OCI-LY1 (cell line): ENCODE results near the gene SH3D19.
A peak's percentile ranks its signal among the peaks of the same experiment; 100 is the strongest.

Source experiments
- H2AFZ ChIP-seq: fragments of 200-600 bp; sonication (generic), shearing (Covaris generic); 2 replicates; pipeline ENCODE4 v1.6.0; 2014; ENCODE audit warnings: antibody characterized with exemption, mild to moderate bottlenecking, low read length
- H3F3A ChIP-seq: fragments of 200-600 bp; sonication (generic), shearing (Covaris generic); 2 replicates; pipeline ENCODE4 v1.6.0; 2014; ENCODE audit warnings: mild to moderate bottlenecking, antibody characterized with exemption, low read length, moderate library complexity; ENCODE audit not compliant: insufficient read depth
- H3K27ac ChIP-seq: fragments of 200-600 bp; sonication (generic); 2 replicates; pipeline ENCODE4 v1.5.1; 2014; ENCODE audit warnings: low read length, mixed run types, mild to moderate bottlenecking, low read depth; ENCODE audit not compliant: poor library complexity, severe bottlenecking
- H3K27me3 ChIP-seq: fragments of 200-600 bp; sonication (generic); 2 replicates; pipeline ENCODE4 v1.6.0; 2014; ENCODE audit warnings: antibody characterized with exemption, mild to moderate bottlenecking, low read length, moderate library complexity; ENCODE audit not compliant: insufficient read depth
- H3K36me3 ChIP-seq: fragments of 200-600 bp; sonication (generic); 2 replicates; pipeline ENCODE4 v1.6.1; 2014; ENCODE audit warnings: mild to moderate bottlenecking, antibody characterized with exemption, low read length, moderate library complexity, mixed read lengths; ENCODE audit not compliant: insufficient read depth
- H3K4me1 ChIP-seq: fragments of 200-600 bp; sonication (generic); 2 replicates; pipeline ENCODE4 v1.5.1; 2014; ENCODE audit warnings: mild to moderate bottlenecking, low read length, moderate library complexity; ENCODE audit not compliant: insufficient read depth, severe bottlenecking
- H3K4me2 ChIP-seq: fragments of 200-600 bp; sonication (generic), shearing (Covaris generic); 2 replicates; pipeline ENCODE4 v1.6.1; 2014; ENCODE audit warnings: low read length
- H3K4me3 ChIP-seq: fragments of 200-600 bp; sonication (generic); 2 replicates; pipeline ENCODE4 v1.5.1; 2014; ENCODE audit warnings: low read length, low read depth, mild to moderate bottlenecking, mixed read lengths; ENCODE audit not compliant: poor library complexity, severe bottlenecking
- H3K79me2 ChIP-seq: fragments of 200-600 bp; shearing (Covaris generic); 2 replicates; pipeline ENCODE4 v1.6.1; 2016; ENCODE audit warnings: mixed run types, low read length, mixed read lengths; ENCODE audit not compliant: insufficient read depth
- H3K9ac ChIP-seq: fragments of 200-600 bp; sonication (generic), shearing (Covaris generic); 2 replicates; pipeline ENCODE4 v1.6.1; 2014; ENCODE audit warnings: mild to moderate bottlenecking, low read length, mixed read lengths
- H3K9me2 ChIP-seq: fragments of 200-600 bp; sonication (generic), shearing (Covaris generic); 2 replicates; pipeline ENCODE4 v1.6.1; 2014; ENCODE audit warnings: low read depth, mild to moderate bottlenecking, low read length, mixed read lengths
- H3K9me3 ChIP-seq: fragments of 200-600 bp; shearing (Covaris generic); 2 replicates; pipeline ENCODE4 v1.6.1; 2014; ENCODE audit warnings: low read length, mixed read lengths
- H4K20me1 ChIP-seq: fragments of 200-600 bp; sonication (generic), shearing (Covaris generic); 2 replicates; pipeline ENCODE4 v1.6.0; 2016; ENCODE audit warnings: mild to moderate bottlenecking, low read length; ENCODE audit not compliant: insufficient read depth
- CTCF ChIP-seq: fragments of 200-600 bp; sonication (generic), shearing (Covaris generic); IDR thresholded peaks from 2 replicates; pipeline ENCODE4 v1.5.1; 2017; ENCODE audit warnings: mild to moderate bottlenecking, antibody characterized with exemption, low read length, moderate library complexity, mixed read lengths
- EZH2 ChIP-seq: fragments of 200-600 bp; sonication (generic), shearing (Covaris generic); IDR thresholded peaks from 2 replicates; pipeline ENCODE4 v1.8.0; 2017; ENCODE audit warnings: borderline replicate concordance, mixed run types, mild to moderate bottlenecking, antibody characterized with exemption, low read length, moderate library complexity, mixed read lengths

Gene SH3D19, protein sequence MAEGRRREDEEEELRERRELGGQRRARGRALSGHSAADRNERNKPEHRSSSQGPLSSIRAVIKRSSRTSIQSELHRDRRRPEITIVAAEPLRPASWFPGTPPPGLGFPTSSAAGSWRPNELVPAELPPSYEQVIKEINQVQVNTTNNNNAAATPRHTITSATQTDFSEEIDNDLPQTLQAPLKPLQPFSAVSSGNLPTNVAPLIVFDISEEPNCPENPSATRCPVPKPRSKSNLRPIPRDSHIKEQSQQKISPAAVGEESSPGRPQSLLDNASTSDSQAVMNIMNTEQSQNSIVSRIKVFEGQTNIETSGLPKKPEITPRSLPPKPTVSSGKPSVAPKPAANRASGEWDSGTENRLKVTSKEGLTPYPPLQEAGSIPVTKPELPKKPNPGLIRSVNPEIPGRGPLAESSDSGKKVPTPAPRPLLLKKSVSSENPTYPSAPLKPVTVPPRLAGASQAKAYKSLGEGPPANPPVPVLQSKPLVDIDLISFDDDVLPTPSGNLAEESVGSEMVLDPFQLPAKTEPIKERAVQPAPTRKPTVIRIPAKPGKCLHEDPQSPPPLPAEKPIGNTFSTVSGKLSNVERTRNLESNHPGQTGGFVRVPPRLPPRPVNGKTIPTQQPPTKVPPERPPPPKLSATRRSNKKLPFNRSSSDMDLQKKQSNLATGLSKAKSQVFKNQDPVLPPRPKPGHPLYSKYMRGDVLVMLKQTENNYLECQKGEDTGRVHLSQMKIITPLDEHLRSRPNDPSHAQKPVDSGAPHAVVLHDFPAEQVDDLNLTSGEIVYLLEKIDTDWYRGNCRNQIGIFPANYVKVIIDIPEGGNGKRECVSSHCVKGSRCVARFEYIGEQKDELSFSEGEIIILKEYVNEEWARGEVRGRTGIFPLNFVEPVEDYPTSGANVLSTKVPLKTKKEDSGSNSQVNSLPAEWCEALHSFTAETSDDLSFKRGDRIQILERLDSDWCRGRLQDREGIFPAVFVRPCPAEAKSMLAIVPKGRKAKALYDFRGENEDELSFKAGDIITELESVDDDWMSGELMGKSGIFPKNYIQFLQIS

DNA sequence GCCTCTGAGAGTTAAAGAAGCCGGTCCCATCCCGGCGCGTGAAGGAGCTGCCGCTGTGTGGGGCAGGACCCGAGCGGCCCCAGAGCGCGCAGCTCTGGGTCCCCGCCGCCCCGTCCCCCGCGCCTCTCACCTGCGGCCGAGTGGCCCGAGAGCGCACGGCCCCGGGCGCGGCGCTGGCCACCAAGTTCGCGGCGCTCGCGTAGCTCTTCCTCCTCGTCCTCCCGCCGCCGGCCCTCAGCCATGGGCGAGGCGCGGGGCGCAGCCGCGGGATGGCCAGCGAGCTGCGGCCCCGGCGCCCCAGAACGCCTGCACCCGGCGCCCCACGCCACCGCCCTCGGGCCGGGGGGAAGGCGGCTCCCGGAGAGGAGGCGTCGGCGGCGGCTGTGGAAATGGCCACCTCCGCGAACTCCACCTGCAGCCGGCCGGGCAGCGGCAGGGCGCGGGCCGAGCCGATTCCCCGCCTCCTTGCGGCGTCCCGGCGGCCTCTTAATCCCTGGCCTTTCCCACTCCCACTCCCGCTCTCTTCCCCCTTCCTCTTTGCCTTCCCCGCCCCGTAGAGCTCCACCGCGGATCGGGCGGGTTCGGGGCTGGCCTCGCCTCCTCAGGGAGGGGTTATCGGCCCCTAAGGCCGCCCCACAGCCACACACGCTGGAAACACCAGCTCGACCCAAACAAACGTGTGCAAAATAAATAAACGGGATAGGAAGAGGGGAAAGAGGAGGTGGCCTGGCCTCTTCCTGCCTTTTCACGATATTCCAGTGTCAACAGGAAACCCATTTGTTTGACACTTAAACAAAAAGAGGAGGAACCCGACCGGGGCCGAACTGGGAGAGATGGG is at the start of gene SH3D19:
SH3D19 (minus strand) TSS at position 495 of the 838 bp plus-strand sequence; CDS start at position 242, 253 bp downstream.
- Histone ChIP-seq H3K9ac (no peak within 1 kb of the TSS), H4K20me1 (no peaks in the 10 kb centered on the region), H3K4me3 (no peak within 1 kb of the TSS), H3K36me3 (no peaks in the 10 kb centered on the region), H2AFZ (no peak within 1 kb of the TSS), H3K27me3 (no peaks in the 10 kb centered on the region), H3K4me1 (no peaks in the 10 kb centered on the region), H3F3A (no peaks in the 10 kb centered on the region), H3K4me2 (no peak within 1 kb of the TSS), H3K9me2 (no peaks in the 10 kb centered on the region), H3K27ac (no peak within 1 kb of the TSS), H3K9me3 (no peaks in the 10 kb centered on the region), H3K79me2 (no peaks in the 10 kb centered on the region)
- TF ChIP-seq EZH2 (no peak), CTCF (no peak)

- H4K20me1 ChIP-seq: no peaks in the 10 kb centered on the region
- H3K4me3 ChIP-seq: no peak overlapping the region
- no peaks in the 10 kb centered on the region for H3K79me2 ChIP-seq
- H3K4me2 ChIP-seq: no peak overlapping the region
- TF ChIP-seq CTCF (peak; percentile 97), EZH2 (no peak)
- H3K9me3 ChIP-seq: no peaks in the 10 kb centered on the region
- no peaks in the 10 kb centered on the region for H3K4me1 ChIP-seq
- no peaks in the 10 kb centered on the region for H3K27me3 ChIP-seq
- H3F3A ChIP-seq: no peaks in the 10 kb centered on the region
- no peaks in the 10 kb centered on the region for H3K36me3 ChIP-seq
- H3K9me2 ChIP-seq: no peaks in the 10 kb centered on the region
- H3K9ac ChIP-seq: no peak overlapping the region
- no peak overlapping the region for H3K27ac ChIP-seq
- no peak overlapping the region for H2AFZ ChIP-seq
Measured at GRCh38 chr4:151362404-151363164, 37.2 kb upstream of the SH3D19 start.
